ENCODE measurements around the gene ATIC.

Gene ATIC

DNA sequence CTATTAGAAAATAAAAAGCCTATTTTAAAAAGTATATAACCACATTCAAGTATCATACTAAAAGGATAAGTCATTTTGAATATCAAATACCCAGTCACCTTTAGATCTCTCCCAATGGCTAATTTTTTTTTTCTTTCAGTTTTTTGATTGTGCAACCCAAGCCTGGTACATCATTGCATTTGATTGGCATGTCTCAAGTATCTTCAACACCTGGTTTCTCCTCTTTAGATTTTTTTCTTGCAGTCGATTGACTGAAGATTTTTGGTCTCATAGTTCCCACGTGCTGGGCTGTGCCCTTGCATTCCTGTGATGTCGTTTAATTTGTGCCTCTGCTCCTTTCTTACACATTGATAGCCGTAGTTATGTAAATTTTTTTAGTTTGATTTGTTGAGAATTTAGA, 40.7 kb downstream of the ATIC start (continued):
- no peak for TF ChIP-seq PRDM2 (tag by site-specific recombination; IDR thresholded peaks at IDR 0.05; ENCODE audit: borderline replicate concordance)
- no peak for TF ChIP-seq ZNF423 (tag by site-specific recombination; IDR thresholded peaks at IDR 0.05)

DNA sequence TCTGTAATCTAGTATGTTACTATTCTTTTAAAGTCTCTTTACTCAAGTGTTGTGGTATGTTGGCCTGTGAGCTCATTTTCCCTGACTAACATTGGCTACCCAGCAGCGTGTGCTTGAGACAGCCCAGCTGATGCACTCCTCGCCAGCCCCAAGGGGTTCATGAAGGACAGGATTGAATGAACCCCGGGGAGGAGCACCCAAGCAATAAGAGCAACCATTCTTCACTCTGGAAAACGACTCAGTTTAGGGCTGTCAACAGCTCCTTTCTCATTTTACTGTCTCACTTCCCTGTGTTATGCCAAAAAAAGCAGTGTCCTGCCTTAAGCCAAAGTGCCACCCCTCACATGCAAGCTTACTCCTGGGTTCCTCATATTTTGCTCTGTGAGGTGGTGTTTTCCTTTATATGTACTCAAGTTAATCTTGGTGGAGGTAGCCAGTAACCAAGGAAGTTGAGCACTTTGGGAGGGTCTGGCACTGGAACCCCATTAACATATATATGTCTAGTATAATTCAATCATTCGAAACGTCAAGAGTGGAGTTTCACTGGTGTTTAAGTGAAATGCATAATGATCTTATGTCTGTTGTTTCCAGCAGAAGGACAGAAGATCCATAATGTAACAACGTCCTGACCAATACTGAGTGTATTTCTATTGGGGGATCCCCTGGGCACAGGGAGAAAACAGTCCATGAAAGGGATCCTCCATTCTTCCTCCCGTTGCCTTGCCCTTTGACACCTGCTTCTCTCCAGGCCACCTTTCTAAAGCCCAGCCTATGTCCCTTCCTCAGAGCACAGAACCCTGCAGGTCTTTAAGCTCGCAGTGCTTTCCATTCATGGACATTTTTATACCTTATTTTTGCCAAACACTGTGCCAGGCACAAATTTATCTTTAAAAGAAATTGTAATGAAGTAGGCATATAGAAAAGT, 43.2 kb downstream of the ATIC start:
- POLR2A ChIA-PET = no interaction called here
- no peaks in the 10 kb centered on the region for H3K9me3 ChIP-seq (ENCODE audit: control insufficient read depth, insufficient read depth, low read depth, low read length)
- no peak overlapping the region for H3K4me3 ChIP-seq (ENCODE audit: low read depth, low read length)
- H3K27ac ChIP-seq (ENCODE audit: extremely low read depth, low read depth, low read length) = no peak overlapping the region
- no peaks in the 10 kb centered on the region for H3K4me1 ChIP-seq (ENCODE audit: control insufficient read depth, insufficient read depth, low read length)
- peaks cover 9 to 41% of the 10 kb centered on the region in 2 experiments; a peak in 2 of 3 replicates for H3K36me3 ChIP-seq (ENCODE audit: control insufficient read depth in 2 of 2, insufficient read depth in 1 of 2, low read length in 2 of 2)
- CTCF ChIA-PET = interaction anchor here (0.6 kb wide), 1 partner anchor 18 kb away, joined by 3 read pairs; no protein-coding TSS in a partner anchor
- no peak for TF ChIP-seq ZNF510 (tag by site-specific recombination; IDR thresholded peaks at IDR 0.05; ENCODE audit: insufficient replicate concordance)
- TF ChIP-seq PRDM2 (tag by site-specific recombination; IDR thresholded peaks at IDR 0.05; ENCODE audit: borderline replicate concordance) = no peak
- TF ChIP-seq MEIS1 (CRISPR knock-in tag; IDR thresholded peaks at IDR 0.05; ENCODE audit: borderline replicate concordance) = no peak
- TF ChIP-seq ZNF223 (tag by site-specific recombination; IDR thresholded peaks at IDR 0.05) = no peak
- TF ChIP-seq ZNF48 (tag by site-specific recombination; IDR thresholded peaks at IDR 0.05) = no peak
- TF ChIP-seq ZNF555 (tag by site-specific recombination; conservative IDR thresholded peaks at IDR 0.05) = no peak
- no peak for TF ChIP-seq KLF16 (tag by site-specific recombination; IDR thresholded peaks at IDR 0.05)
- TF ChIP-seq ZNF529 (tag by site-specific recombination; IDR thresholded peaks at IDR 0.05; ENCODE audit: insufficient replicate concordance) = no peak
- TF ChIP-seq SCRT1 (tag by site-specific recombination; IDR thresholded peaks at IDR 0.05; ENCODE audit: borderline replicate concordance) = no peak
- no peak for TF ChIP-seq ZNF302 (tag by site-specific recombination; IDR thresholded peaks at IDR 0.05; ENCODE audit: low read depth)
